CD4-positive, alpha-beta T cell treated with Interleukin-15 for 1 hour (primary cell): ENCODE data around the gene SERPINB8.

ENCODE experiments used
- DNase-seq: peaks from one replicate; pipeline ENCODE4 v3.0.0-alpha.2; 2020

The SERPINB8 gene

DNA sequence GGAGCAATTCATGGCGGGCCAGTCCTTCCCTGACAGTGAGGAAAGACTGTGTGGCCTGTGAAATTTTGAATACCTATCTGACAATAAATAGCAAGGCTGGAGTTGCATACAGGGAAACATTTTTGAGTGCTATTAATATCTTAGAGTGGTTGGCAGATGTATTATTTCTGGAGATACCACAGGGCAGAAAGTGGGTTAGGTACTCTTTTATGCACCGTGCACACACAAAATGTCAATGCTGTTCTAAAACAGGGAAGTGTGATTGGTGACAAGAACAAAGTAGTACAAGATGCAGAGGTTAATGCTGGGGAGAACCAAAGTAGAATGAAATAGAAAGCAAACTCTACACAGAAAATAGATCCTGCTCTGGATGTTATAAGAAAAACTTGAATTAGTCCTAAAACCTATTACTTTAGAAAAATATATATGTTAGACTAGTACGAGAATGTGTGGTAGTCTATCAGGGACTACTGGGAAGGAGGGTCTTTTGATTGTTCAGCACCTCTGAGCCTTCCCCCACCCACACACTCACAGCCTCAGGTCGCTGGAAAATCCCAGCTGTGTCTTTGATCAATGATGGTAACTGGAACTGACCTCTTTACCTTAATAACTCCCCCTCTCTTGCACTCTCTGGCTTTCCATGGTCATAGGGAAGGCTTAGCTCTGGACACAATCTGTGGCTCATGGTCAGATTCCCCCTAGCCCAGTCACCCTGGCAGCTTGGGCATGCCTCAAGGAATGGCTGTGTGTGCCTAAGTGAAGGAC, 58.2 kb downstream of the SERPINB8 start:
- DNase-seq, result no peak

- DNase-seq, result no peak
Measured at GRCh38 chr18:64029096-64029495, 59.2 kb downstream of the SERPINB8 start.

DNA sequence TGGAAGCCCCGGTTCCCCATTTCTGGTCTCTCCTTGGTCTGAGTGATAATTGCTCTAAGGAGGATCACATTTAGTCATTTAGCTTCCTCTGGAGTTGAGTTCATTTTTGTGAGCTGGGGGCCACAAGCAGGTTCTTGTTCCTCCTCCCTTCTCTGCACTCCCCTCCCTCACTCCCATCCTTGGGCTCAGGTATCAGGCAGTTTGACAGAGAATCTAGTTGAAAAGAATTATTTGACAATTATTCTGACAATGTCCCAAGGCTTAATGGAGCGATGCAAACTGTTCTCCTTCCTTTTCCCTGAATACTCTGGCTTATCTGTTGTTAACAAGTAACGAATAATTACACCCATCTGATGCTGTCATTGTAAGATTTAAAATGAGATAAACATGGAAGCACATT, 61.5 kb downstream of the SERPINB8 start:
- DNase-seq, result no peak

GRCh38 chr18:64032312-64032711, 62.4 kb downstream of the SERPINB8 start:
- no peak for DNase-seq

DNA sequence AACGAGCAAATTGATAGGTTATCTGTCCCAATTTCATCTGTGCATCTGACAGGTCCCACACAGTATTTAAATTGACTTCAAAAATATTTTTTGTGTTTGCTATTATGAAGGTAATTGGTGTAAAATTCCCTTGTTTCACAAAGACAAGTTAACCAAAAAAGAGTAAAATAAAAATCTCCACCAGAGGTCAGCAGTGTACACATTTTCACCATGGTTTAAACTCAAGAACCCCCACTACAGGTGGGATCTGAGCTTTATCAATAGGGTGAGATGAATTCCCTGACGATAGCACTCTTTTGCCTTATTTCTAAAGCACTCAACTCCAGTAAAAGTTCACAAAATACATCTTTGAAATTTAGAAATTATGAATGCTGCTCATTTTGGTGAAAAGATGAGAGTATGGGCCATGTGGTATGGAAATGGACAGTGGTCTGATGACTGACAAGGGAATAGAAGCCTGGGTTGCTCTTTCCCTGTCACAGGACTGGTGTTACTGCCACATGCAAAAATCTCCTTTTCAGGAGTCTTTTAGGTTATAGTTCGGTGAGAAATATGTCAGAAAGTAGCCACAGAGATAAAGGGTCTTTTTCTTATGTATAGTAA, 68.0 kb downstream of the SERPINB8 start:
- no peak for DNase-seq
